Measurements from ENCODE around the gene PDGFRB. TPM values are rescaled to one million over a fixed set of nuclear protein-coding genes. Genes with fewer than 3 reads are reported as not detected.

PDGFRB gene
- total and polyA plus RNA-seq, 10 of the 15 experiments (the other 5 are each of a cell fraction or from before 2014, with no cell fraction given), result 0.02 to 3.0 (median 1.0) TPM

DNA sequence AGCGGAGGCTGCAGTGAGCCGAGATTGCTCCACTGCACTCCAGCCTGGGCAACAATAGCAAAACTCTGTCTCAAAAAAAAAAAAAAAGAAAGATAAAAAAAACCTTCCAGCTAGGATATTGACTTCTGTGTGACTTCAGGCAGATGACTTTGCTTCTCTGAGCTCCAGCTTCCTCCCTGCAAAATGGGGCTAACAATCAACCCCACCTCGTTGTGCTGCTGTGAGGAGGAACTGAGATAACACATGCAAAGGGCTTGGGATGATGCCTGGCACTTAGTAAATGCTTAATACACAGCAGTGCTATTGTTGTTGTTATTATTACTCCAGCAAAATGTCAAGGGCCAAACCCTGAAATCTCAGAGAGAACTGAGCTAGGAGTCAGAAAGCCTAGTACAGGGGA, 7.4 kb upstream of the PDGFRB start:
- Histone ChIP-seq H3K79me2 (ENCODE audit: control insufficient read depth, insufficient read depth, low read length) (no peaks in the 10 kb centered on the region), H3K9me3 (replicated peaks; ENCODE audit: control insufficient read depth, insufficient read depth, low read length) (no peaks in the 10 kb centered on the region), H3K36me3 (ENCODE audit: control insufficient read depth in 2 of 2, insufficient read depth in 2 of 2, low read length in 1 of 2) (no peaks in the 10 kb centered on the region), H3K9ac (ENCODE audit: control insufficient read depth, insufficient read depth, low read length) (no peak overlapping the region), H2AFZ (ENCODE audit: control insufficient read depth, low read depth, low read length) (no peak overlapping the region), H3K27ac (ENCODE audit: control insufficient read depth, insufficient read depth) (no peak overlapping the region), H3K4me3 (no peak overlapping the region), H4K20me1 (ENCODE audit: control insufficient read depth, insufficient read depth) (no peaks in the 10 kb centered on the region), H3K27me3 (replicated peaks in 1 of 2; ENCODE audit: control insufficient read depth in 2 of 2, insufficient read depth in 2 of 2, low read length in 1 of 2) (no peaks in the 10 kb centered on the region; a peak in 1 of 4 replicates), H3K4me2 (ENCODE audit: control insufficient read depth, insufficient read depth) (no peak overlapping the region), H3K4me1 (ENCODE audit: control insufficient read depth, insufficient read depth, low read length) (peaks cover 9% of the 10 kb centered on the region)
- no peak for DNase-seq (ENCODE audit: low read depth, low spot score)
- WGBS (ENCODE audit: insufficient coverage, insufficient replicate concordance, low lambda C conversion rate, missing lambda C conversion rate), result 0% methylated on average over 1 of the region's 3 CpGs
- intact Hi-C loops (cut with micrococcal nuclease; ENCODE audit: unreplicated experiment), result no loop called here
- RAD21 ChIA-PET (ENCODE audit: unreplicated experiment), result interaction anchor here (0.6 to 1.9 kb wide), 10 partner anchors 12 to 273 kb away, joined by 3 to 8 read pairs (median 4); no protein-coding TSS in a partner anchor
- no peak for FAIRE-seq
- in situ Hi-C loops (cut with MboI), result no loop called here
- TF ChIP-seq MAX (IDR thresholded peaks at IDR 0.05; ENCODE audit: low read depth, low read length) (no peak), FOXM1 (IDR thresholded peaks at IDR 0.05; ENCODE audit: low read depth, low read length) (no peak), POU2F2 (IDR thresholded peaks at IDR 0.05; ENCODE audit: borderline replicate concordance, low read depth, low read length) (no peak), IRF4 (IDR thresholded peaks at IDR 0.05; ENCODE audit: low read depth, low read length) (no peak), HDAC6 (IDR thresholded peaks at IDR 0.05; ENCODE audit: unreplicated experiment) (no peak), TARDBP (IDR thresholded peaks at IDR 0.05; ENCODE audit: borderline replicate concordance) (no peak), BCL11A (IDR thresholded peaks at IDR 0.05; ENCODE audit: low read depth, low read length) (no peak), EED (IDR thresholded peaks at IDR 0.05; ENCODE audit: low read depth) (no peak), MEF2B (IDR thresholded peaks at IDR 0.05; ENCODE audit: partially characterized antibody, poor library complexity, severe bottlenecking) (no peak), ZBTB33 (IDR thresholded peaks at IDR 0.05) (no peak), SPI1 (IDR thresholded peaks at IDR 0.05; ENCODE audit: borderline replicate concordance, insufficient read depth, low read depth, low read length) (no peak), MLLT1 (IDR thresholded peaks at IDR 0.05) (no peak)
- TF ChIP-seq, protein P1, sequence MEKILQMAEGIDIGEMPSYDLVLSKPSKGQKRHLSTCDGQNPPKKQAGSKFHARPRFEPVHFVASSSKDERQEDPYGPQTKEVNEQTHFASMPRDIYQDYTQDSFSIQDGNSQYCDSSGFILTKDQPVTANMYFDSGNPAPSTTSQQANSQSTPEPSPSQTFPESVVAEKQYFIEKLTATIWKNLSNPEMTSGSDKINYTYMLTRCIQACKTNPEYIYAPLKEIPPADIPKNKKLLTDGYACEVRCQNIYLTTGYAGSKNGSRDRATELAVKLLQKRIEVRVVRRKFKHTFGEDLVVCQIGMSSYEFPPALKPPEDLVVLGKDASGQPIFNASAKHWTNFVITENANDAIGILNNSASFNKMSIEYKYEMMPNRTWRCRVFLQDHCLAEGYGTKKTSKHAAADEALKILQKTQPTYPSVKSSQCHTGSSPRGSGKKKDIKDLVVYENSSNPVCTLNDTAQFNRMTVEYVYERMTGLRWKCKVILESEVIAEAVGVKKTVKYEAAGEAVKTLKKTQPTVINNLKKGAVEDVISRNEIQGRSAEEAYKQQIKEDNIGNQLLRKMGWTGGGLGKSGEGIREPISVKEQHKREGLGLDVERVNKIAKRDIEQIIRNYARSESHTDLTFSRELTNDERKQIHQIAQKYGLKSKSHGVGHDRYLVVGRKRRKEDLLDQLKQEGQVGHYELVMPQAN (conservative IDR thresholded peaks at IDR 0.05), result no peak
- no TSS peak for BruUV-seq (replicated peaks)
- SMC1A ChIA-PET (ENCODE audit: uncharacterized antibody, unreplicated experiment), result interaction anchor here (0.8 to 1.8 kb wide), 9 partner anchors 12 to 271 kb away, joined by 3 to 10 read pairs (median 3); no protein-coding TSS in a partner anchor
- ATAC-seq, result no peak
- CTCF ChIA-PET, result interaction anchor here (0.6 to 6.7 kb wide), 18 partner anchors 10 to 512 kb away, joined by 3 to 68 read pairs (median 4); no protein-coding TSS in a partner anchor
- POLR2A ChIA-PET, result no interaction called here
